HG03565 (cell line): ENCODE results near the gene TBC1D8.

Source experiments
- ATAC-seq: cut with Tn5 transposase; IDR thresholded peaks from one replicate; pipeline ENCODE4 v1.9.1; 2021; ENCODE audit warnings: mild to moderate bottlenecking, moderate library complexity; ENCODE audit not compliant: unreplicated experiment

The TBC1D8 gene

GRCh38 chr2:100962366-100963025 lies 188.7 kb downstream of the TBC1D8 start:
- ATAC-seq: no peak

GRCh38 chr2:100960688-100961087 lies 190.5 kb downstream of the TBC1D8 start:
- ATAC-seq: no peak

- no peak for ATAC-seq
Observed at GRCh38 chr2:100959225-100959880, 191.8 kb downstream of the TBC1D8 start.

GRCh38 chr2:100957996-100958653 lies 193.1 kb downstream of the TBC1D8 start:
- no peak for ATAC-seq
